ENCODE data around the gene LMBRD1.

LMBRD1 gene

GRCh38 chr6:69813508-69813907, 16.7 kb upstream of the LMBRD1 start:
- Histone ChIP-seq H3K14ac (ENCODE audit: low read length) (no peak overlapping the region), H3K18ac (ENCODE audit: low read length) (no peak overlapping the region), H4K8ac (ENCODE audit: low read depth, low read length) (no peak overlapping the region), H3K9ac (ENCODE audit: low read depth, low read length, poor library complexity) (no peak overlapping the region), H2AFZ (ENCODE audit: low read length) (peak overlapping the region; percentile 66), H2BK12ac (ENCODE audit: low read length) (no peak overlapping the region), H3K4ac (ENCODE audit: low read length) (no peak overlapping the region), H2BK15ac (ENCODE audit: low read length) (no peak overlapping the region), H3K36me3 (replicated peaks in 1 of 2; ENCODE audit: control insufficient read depth in 2 of 2, insufficient read depth in 2 of 2, low read length in 2 of 2) (no peaks in the 10 kb centered on the region), H2BK5ac (ENCODE audit: low read length) (no peak overlapping the region), H3K79me1 (ENCODE audit: low read depth, low read length) (no peaks in the 10 kb centered on the region), H2AK5ac (ENCODE audit: low read depth, low read length) (no peak overlapping the region), H3K4me2 (ENCODE audit: insufficient read depth, low read length, poor library complexity, severe bottlenecking) (no peak overlapping the region), H4K91ac (ENCODE audit: low read depth, low read length, poor library complexity) (no peak overlapping the region), H3K27me3 (ENCODE audit: control insufficient read depth in 3 of 3, insufficient read depth in 3 of 3, low read depth in 1 of 3, low read length in 3 of 3) (no peaks in the 10 kb centered on the region), H3K27ac (replicated peaks; ENCODE audit: low read length) (no peak overlapping the region), H3K4me3 (ENCODE audit: low read length in 2 of 2) (no peak overlapping the region), H2BK120ac (ENCODE audit: low read depth, low read length) (no peak overlapping the region), H3K9me3 (replicated peaks in 1 of 2; ENCODE audit: control insufficient read depth in 2 of 2, insufficient read depth in 1 of 2, low read depth in 1 of 2, low read length in 2 of 2) (no peaks in the 10 kb centered on the region), H3K23ac (ENCODE audit: low read depth, low read length, poor library complexity) (no peak overlapping the region), H3K4me1 (ENCODE audit: control insufficient read depth in 2 of 2, insufficient read depth in 1 of 2, low read depth in 1 of 2, low read length in 2 of 2) (peaks cover 0 to 5% of the 10 kb centered on the region in 2 donors)
- no CpG with 5 or more reads among the region's 1 CpG for WGBS, 2 donors (ENCODE audit: extremely low coverage in 2 of 2, insufficient read length in 2 of 2, insufficient replicate concordance in 1 of 2)
- no peak for DNase-seq (ENCODE audit: low spot score)

- no peak overlapping the region for H3K4me2 ChIP-seq (ENCODE audit: insufficient read depth, low read length, poor library complexity, severe bottlenecking)
- H3K9ac ChIP-seq (ENCODE audit: low read depth, low read length, poor library complexity): no peak overlapping the region
- no peak overlapping the region for H3K4ac ChIP-seq (ENCODE audit: low read length)
- no peak overlapping the region for H3K18ac ChIP-seq (ENCODE audit: low read length)
- no CpG with 5 or more reads among the region's 4 CpGs for WGBS, 2 donors (ENCODE audit: extremely low coverage in 2 of 2, insufficient read length in 2 of 2, insufficient replicate concordance in 1 of 2)
- H3K79me1 ChIP-seq (ENCODE audit: low read depth, low read length): no peaks in the 10 kb centered on the region
- no peak overlapping the region for H3K27ac ChIP-seq (replicated peaks; ENCODE audit: low read length)
- H3K23ac ChIP-seq (ENCODE audit: low read depth, low read length, poor library complexity): no peak overlapping the region
- no peaks in the 10 kb centered on the region for H3K27me3 ChIP-seq (ENCODE audit: control insufficient read depth in 3 of 3, insufficient read depth in 3 of 3, low read depth in 1 of 3, low read length in 3 of 3)
- H3K9me3 ChIP-seq (replicated peaks in 1 of 2; ENCODE audit: control insufficient read depth in 2 of 2, insufficient read depth in 1 of 2, low read depth in 1 of 2, low read length in 2 of 2): no peaks in the 10 kb centered on the region
- H4K8ac ChIP-seq (ENCODE audit: low read depth, low read length): no peak overlapping the region
- no peak overlapping the region for H2BK15ac ChIP-seq (ENCODE audit: low read length)
- no peaks in the 10 kb centered on the region for H3K36me3 ChIP-seq (replicated peaks in 1 of 2; ENCODE audit: control insufficient read depth in 2 of 2, insufficient read depth in 2 of 2, low read length in 2 of 2)
- H4K91ac ChIP-seq (ENCODE audit: low read depth, low read length, poor library complexity): no peak overlapping the region
- no peak overlapping the region for H2BK12ac ChIP-seq (ENCODE audit: low read length)
- no peak overlapping the region for H2BK120ac ChIP-seq (ENCODE audit: low read depth, low read length)
- no peak overlapping the region for H3K4me3 ChIP-seq (ENCODE audit: low read length in 2 of 2)
- DNase-seq (ENCODE audit: low spot score): no peak
- peaks cover 0 to 5% of the 10 kb centered on the region in 2 donors for H3K4me1 ChIP-seq (ENCODE audit: control insufficient read depth in 2 of 2, insufficient read depth in 1 of 2, low read depth in 1 of 2, low read length in 2 of 2)
- H3K14ac ChIP-seq (ENCODE audit: low read length): no peak overlapping the region
- no peak overlapping the region for H2AK5ac ChIP-seq (ENCODE audit: low read depth, low read length)
- peak overlapping the region; percentile 1 for H2AFZ ChIP-seq (ENCODE audit: low read length)
- H2BK5ac ChIP-seq (ENCODE audit: low read length): no peak overlapping the region
Measured at GRCh38 chr6:69812746-69813427, 16.1 kb upstream of the LMBRD1 start.

GRCh38 chr6:69802995-69803394, 6.2 kb upstream of the LMBRD1 start:
- Histone ChIP-seq H3K4ac (ENCODE audit: low read length) (no peak overlapping the region), H3K4me3 (ENCODE audit: low read length in 2 of 2) (no peak overlapping the region), H2AFZ (ENCODE audit: low read length) (peak overlapping the region; percentile 51), H3K27me3 (ENCODE audit: control insufficient read depth in 3 of 3, insufficient read depth in 3 of 3, low read depth in 1 of 3, low read length in 3 of 3) (no peaks in the 10 kb centered on the region), H3K9me3 (replicated peaks in 1 of 2; ENCODE audit: control insufficient read depth in 2 of 2, insufficient read depth in 1 of 2, low read depth in 1 of 2, low read length in 2 of 2) (peaks cover 0 to 2% of the 10 kb centered on the region in 2 donors), H3K36me3 (replicated peaks in 1 of 2; ENCODE audit: control insufficient read depth in 2 of 2, insufficient read depth in 2 of 2, low read length in 2 of 2) (no peaks in the 10 kb centered on the region), H3K4me1 (ENCODE audit: control insufficient read depth in 2 of 2, insufficient read depth in 1 of 2, low read depth in 1 of 2, low read length in 2 of 2) (no peaks in the 10 kb centered on the region), H3K14ac (ENCODE audit: low read length) (no peak overlapping the region), H2BK15ac (ENCODE audit: low read length) (no peak overlapping the region), H2AK5ac (ENCODE audit: low read depth, low read length) (no peak overlapping the region), H3K9ac (ENCODE audit: low read depth, low read length, poor library complexity) (no peak overlapping the region), H2BK120ac (ENCODE audit: low read depth, low read length) (no peak overlapping the region), H3K79me1 (ENCODE audit: low read depth, low read length) (no peaks in the 10 kb centered on the region), H3K4me2 (ENCODE audit: insufficient read depth, low read length, poor library complexity, severe bottlenecking) (no peak overlapping the region), H4K8ac (ENCODE audit: low read depth, low read length) (no peak overlapping the region), H2BK12ac (ENCODE audit: low read length) (no peak overlapping the region), H3K23ac (ENCODE audit: low read depth, low read length, poor library complexity) (no peak overlapping the region), H3K27ac (replicated peaks; ENCODE audit: low read length) (no peak overlapping the region), H4K91ac (ENCODE audit: low read depth, low read length, poor library complexity) (no peak overlapping the region), H2BK5ac (ENCODE audit: low read length) (no peak overlapping the region), H3K18ac (ENCODE audit: low read length) (no peak overlapping the region)
- DNase-seq (ENCODE audit: low spot score): no peak
- WGBS, 2 donors (ENCODE audit: extremely low coverage in 2 of 2, insufficient read length in 2 of 2, insufficient replicate concordance in 1 of 2): no CpG with 5 or more reads among the region's 4 CpGs

- no CpG with 5 or more reads among the region's 2 CpGs for WGBS, 2 donors (ENCODE audit: extremely low coverage in 2 of 2, insufficient read length in 2 of 2, insufficient replicate concordance in 1 of 2)
- no peaks in the 10 kb centered on the region for H3K79me1 ChIP-seq (ENCODE audit: low read depth, low read length)
- no peak overlapping the region for H3K9ac ChIP-seq (ENCODE audit: low read depth, low read length, poor library complexity)
- no peak overlapping the region for H3K18ac ChIP-seq (ENCODE audit: low read length)
- H3K4me1 ChIP-seq (ENCODE audit: control insufficient read depth in 2 of 2, insufficient read depth in 1 of 2, low read depth in 1 of 2, low read length in 2 of 2): peaks cover 0 to 1% of the 10 kb centered on the region in 2 donors
- H2BK120ac ChIP-seq (ENCODE audit: low read depth, low read length): no peak overlapping the region
- H2AFZ ChIP-seq (ENCODE audit: low read length): no peak overlapping the region
- no peak overlapping the region for H3K4me3 ChIP-seq (ENCODE audit: low read length in 2 of 2)
- H3K23ac ChIP-seq (ENCODE audit: low read depth, low read length, poor library complexity): no peak overlapping the region
- no peaks in the 10 kb centered on the region for H3K27me3 ChIP-seq (ENCODE audit: control insufficient read depth in 3 of 3, insufficient read depth in 3 of 3, low read depth in 1 of 3, low read length in 3 of 3)
- peaks cover 0 to 2% of the 10 kb centered on the region in 2 donors for H3K9me3 ChIP-seq (replicated peaks in 1 of 2; ENCODE audit: control insufficient read depth in 2 of 2, insufficient read depth in 1 of 2, low read depth in 1 of 2, low read length in 2 of 2)
- H4K91ac ChIP-seq (ENCODE audit: low read depth, low read length, poor library complexity): no peak overlapping the region
- no peak overlapping the region for H3K27ac ChIP-seq (replicated peaks; ENCODE audit: low read length)
- DNase-seq (ENCODE audit: low spot score): no peak
- H3K4ac ChIP-seq (ENCODE audit: low read length): no peak overlapping the region
- no peaks in the 10 kb centered on the region for H3K36me3 ChIP-seq (replicated peaks in 1 of 2; ENCODE audit: control insufficient read depth in 2 of 2, insufficient read depth in 2 of 2, low read length in 2 of 2)
- H2BK5ac ChIP-seq (ENCODE audit: low read length): no peak overlapping the region
- no peak overlapping the region for H4K8ac ChIP-seq (ENCODE audit: low read depth, low read length)
- H3K14ac ChIP-seq (ENCODE audit: low read length): no peak overlapping the region
- no peak overlapping the region for H2BK12ac ChIP-seq (ENCODE audit: low read length)
- H2BK15ac ChIP-seq (ENCODE audit: low read length): no peak overlapping the region
- H3K4me2 ChIP-seq (ENCODE audit: insufficient read depth, low read length, poor library complexity, severe bottlenecking): no peak overlapping the region
- no peak overlapping the region for H2AK5ac ChIP-seq (ENCODE audit: low read depth, low read length)
Measured at GRCh38 chr6:69801711-69802110, 4.9 kb upstream of the LMBRD1 start.

Data from neuronal stem cell (in vitro differentiated cells).